Measurements from ENCODE around the gene DNAJC17. TPM values are rescaled to one million over a fixed set of nuclear protein-coding genes. Genes with fewer than 3 reads are reported as not detected.

DNAJC17 gene
- total RNA-seq, 1 donor from 2014 or later = 59.2 TPM

DNA sequence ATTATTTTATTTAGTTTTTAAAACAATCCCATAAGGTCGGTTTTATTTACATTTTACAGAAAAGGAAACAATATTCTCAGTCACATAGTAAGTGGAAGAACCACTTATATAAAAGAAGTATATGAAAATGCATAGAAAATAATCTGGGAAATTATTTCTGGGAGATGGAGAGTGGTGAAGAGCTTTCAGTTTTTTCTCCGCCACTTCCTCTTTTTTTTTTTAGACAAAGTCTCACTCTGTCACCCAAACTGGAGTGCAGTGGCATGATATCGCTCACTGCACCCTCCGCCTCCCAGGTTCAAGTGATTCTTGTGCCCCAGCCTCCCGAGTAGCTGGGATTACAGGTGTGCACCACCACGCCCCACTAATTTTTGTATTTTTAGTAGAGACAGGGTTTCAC is 91.1 kb downstream of the DNAJC17 start:
- DNase-seq (ENCODE audit: low read depth) = no peak
- H3K36me3 ChIP-seq (ENCODE audit: control insufficient read depth, insufficient read depth, low read length) = no peaks in the 10 kb centered on the region
- H3K27me3 ChIP-seq (ENCODE audit: control insufficient read depth, insufficient read depth, low read length) = no peaks in the 10 kb centered on the region
- no peak overlapping the region for H3K4me3 ChIP-seq (ENCODE audit: low read depth, low read length)
- TF ChIP-seq, protein P1, sequence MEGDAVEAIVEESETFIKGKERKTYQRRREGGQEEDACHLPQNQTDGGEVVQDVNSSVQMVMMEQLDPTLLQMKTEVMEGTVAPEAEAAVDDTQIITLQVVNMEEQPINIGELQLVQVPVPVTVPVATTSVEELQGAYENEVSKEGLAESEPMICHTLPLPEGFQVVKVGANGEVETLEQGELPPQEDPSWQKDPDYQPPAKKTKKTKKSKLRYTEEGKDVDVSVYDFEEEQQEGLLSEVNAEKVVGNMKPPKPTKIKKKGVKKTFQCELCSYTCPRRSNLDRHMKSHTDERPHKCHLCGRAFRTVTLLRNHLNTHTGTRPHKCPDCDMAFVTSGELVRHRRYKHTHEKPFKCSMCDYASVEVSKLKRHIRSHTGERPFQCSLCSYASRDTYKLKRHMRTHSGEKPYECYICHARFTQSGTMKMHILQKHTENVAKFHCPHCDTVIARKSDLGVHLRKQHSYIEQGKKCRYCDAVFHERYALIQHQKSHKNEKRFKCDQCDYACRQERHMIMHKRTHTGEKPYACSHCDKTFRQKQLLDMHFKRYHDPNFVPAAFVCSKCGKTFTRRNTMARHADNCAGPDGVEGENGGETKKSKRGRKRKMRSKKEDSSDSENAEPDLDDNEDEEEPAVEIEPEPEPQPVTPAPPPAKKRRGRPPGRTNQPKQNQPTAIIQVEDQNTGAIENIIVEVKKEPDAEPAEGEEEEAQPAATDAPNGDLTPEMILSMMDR (IDR thresholded peaks at IDR 0.05; ENCODE audit: insufficient read depth, low read length, poor library complexity, severe bottlenecking) = no peak

Other genes with a start within 250 kb of the DNAJC17 start
- 23.5 and 39.0 TPM in 2 replicates for gene CCDC32, start 242.4 kb downstream of the DNAJC17 start, total RNA-seq
- gene RPUSD2, start 238.2 kb downstream of the DNAJC17 start, total RNA-seq = 17.6 and 18.1 TPM in 2 replicates
- gene KNL1, start 213.2 kb downstream of the DNAJC17 start, total RNA-seq = 3.2 and 3.8 TPM in 2 replicates
- 1.3 and 2.7 TPM in 2 replicates for gene RAD51, start 112.3 kb downstream of the DNAJC17 start, total RNA-seq
- gene RMDN3, start 52.2 kb downstream of the DNAJC17 start, total RNA-seq = 26.5 and 33.5 TPM in 2 replicates
- gene GCHFR, start 43.4 kb downstream of the DNAJC17 start, total RNA-seq = 13.2 and 24.9 TPM in 2 replicates
- gene C15orf62, start 37.5 kb downstream of the DNAJC17 start, total RNA-seq = 1.2 and 1.4 TPM in 2 replicates
- 21.8 and 34.7 TPM in 2 replicates for gene ZFYVE19, start 384 bp downstream of the DNAJC17 start, total RNA-seq
- not detected in 2 replicates for gene PPP1R14D, start 21.2 kb upstream of the DNAJC17 start, total RNA-seq
- 306 and 342 TPM in 2 replicates for gene SPINT1, start 36.6 kb upstream of the DNAJC17 start, total RNA-seq
- 2.0 and 3.6 TPM in 2 replicates for gene RHOV, start 66.8 kb upstream of the DNAJC17 start, total RNA-seq
- 66.0 and 69.4 TPM in 2 replicates for gene VPS18, start 87.0 kb upstream of the DNAJC17 start, total RNA-seq
- gene DLL4, start 121.9 kb upstream of the DNAJC17 start, total RNA-seq = 0.50 and 0.82 TPM in 2 replicates
- gene CHAC1, start 146.0 kb upstream of the DNAJC17 start, total RNA-seq = 84.4 and 86.3 TPM in 2 replicates

Data from kidney epithelial cell (primary cell).